A549 (cell line): ENCODE data around the gene PRKCZ.

Experiments used
- CHD2 ChIP-seq: fragments of 150-350 bp; IDR thresholded peaks from 2 replicates; pipeline ENCODE4 v1.6.1; 2014; ENCODE audit warnings: low read length; ENCODE audit not compliant: partially characterized antibody
- CTCF ChIP-seq: fragments of >200 bp; sonication (Bioruptor Twin); formaldehyde crosslinking; IDR thresholded peaks from 3 replicates; pipeline ENCODE4 v1.5.1; 2016
- FOSL2 ChIP-seq, 2 experiments: fragments of 450-650 bp in 1 of 2; fragments of >200 bp in 1 of 2; sonication (Bioruptor Twin) in 1 of 2; formaldehyde crosslinking; IDR thresholded peaks; 2 replicates each; pipeline versions ENCODE4 v1.5.0 to v1.6.1; 2016 to 2020; ENCODE audit warnings: mild to moderate bottlenecking in 1 of 2, moderate library complexity in 1 of 2
- HDAC2 ChIP-seq: fragments of 200-600 bp; sonication (generic); IDR thresholded peaks from 2 replicates; pipeline ENCODE4 v1.6.1; 2016
- JUN ChIP-seq, 2 experiments: fragments of >200 bp; sonication (Bioruptor Twin); formaldehyde crosslinking; IDR thresholded peaks; 2 replicates in 1 of 2; 3 replicates in 1 of 2; pipeline ENCODE4 v1.6.1; 2016 to 2017
- POLR2A ChIP-seq: IDR thresholded peaks from 2 replicates; pipeline ENCODE4 v1.6.1; 2012; ENCODE audit warnings: mild to moderate bottlenecking, low read length
- POLR2AphosphoS2 ChIP-seq: conservative IDR thresholded peaks from 2 replicates; pipeline ENCODE4 v1.6.1; 2012; ENCODE audit warnings: low read length, improper control_type of control experiment, inconsistent platforms
- RFX5 ChIP-seq: fragments of 450-650 bp; IDR thresholded peaks from 2 replicates; pipeline ENCODE4 v1.7.1; 2014; ENCODE audit warnings: antibody characterized with exemption, mild to moderate bottlenecking, moderate library complexity
- RNF2 ChIP-seq: fragments of 200-600 bp; sonication (generic); IDR thresholded peaks from 2 replicates; pipeline ENCODE4 v1.6.1; 2016; ENCODE audit warnings: low read depth, mild to moderate bottlenecking, antibody characterized with exemption, moderate library complexity, borderline replicate concordance
- TP53 ChIP-seq: fragments of 250-450 bp; sonication (Bioruptor Pico); IDR thresholded peaks from 2 replicates; pipeline ENCODE4 v1.5.0; 2021; ENCODE audit warnings: mild to moderate bottlenecking, moderate library complexity

- TF ChIP-seq POLR2A (no peak), CTCF (no peak), TP53 (no peak), CHD2 (no peak), POLR2AphosphoS2 (no peak), FOSL2 (IDR thresholded peaks at IDR 0.05) (no peak), FOSL2 (CRISPR knock-in tag; IDR thresholded peaks at IDR 0.05) (no peak), RFX5 (no peak), HDAC2 (no peak), JUN (IDR thresholded peaks at IDR 0.05) (no peak), RNF2 (no peak)
Observed at GRCh38 chr1:2181752-2182151, 131.5 kb downstream of the PRKCZ start.
